ENCODE results near the gene WFDC1. TPM values are rescaled to one million over a fixed set of nuclear protein-coding genes. Genes with fewer than 3 reads are reported as not detected.

Gene WFDC1
- total and polyA plus RNA-seq, 2 donors (not counting 1 experiment from before 2014, with no cell fraction given) = 32.1 to 34.0 TPM

DNA sequence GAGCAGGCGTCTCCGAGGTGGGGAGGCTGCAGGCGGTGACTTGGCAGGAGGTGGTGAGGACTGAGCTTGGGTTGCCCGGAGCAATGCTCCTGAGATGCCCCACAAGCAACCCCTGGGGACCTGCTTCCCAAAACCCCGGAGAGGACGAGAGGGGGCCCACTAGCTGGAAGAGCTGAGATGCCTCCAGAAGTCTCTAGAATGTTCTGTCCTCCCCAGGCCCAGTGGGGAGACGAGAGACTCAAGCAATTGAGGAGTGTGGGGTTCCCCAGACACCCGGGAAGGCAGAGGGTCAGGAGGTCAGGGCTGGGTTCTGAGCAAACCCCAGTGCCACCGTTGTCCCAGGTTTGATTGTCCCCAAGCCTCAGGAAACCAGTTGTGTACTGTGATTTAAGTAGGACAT, 52.5 kb downstream of the WFDC1 start:
- Histone ChIP-seq H3K9ac (ENCODE audit: insufficient read depth, low read length) (no peak overlapping the region), H3K9me3 (ENCODE audit: control insufficient read depth, insufficient read depth, low read depth, low read length) (no peaks in the 10 kb centered on the region), H3K4me2 (ENCODE audit: extremely low read depth, insufficient read depth, low read length) (no peak overlapping the region), H3K79me2 (ENCODE audit: control insufficient read depth, insufficient read depth, low read length) (no peaks in the 10 kb centered on the region), H2AFZ (ENCODE audit: low read length) (no peak overlapping the region), H3K27me3 (ENCODE audit: control insufficient read depth, insufficient read depth, low read length) (no peaks in the 10 kb centered on the region), H3K36me3 (ENCODE audit: control insufficient read depth, insufficient read depth, low read length) (no peaks in the 10 kb centered on the region), H4K20me1 (ENCODE audit: control insufficient read depth, extremely low read depth, insufficient read depth, low read length) (no peaks in the 10 kb centered on the region), H3K27ac (ENCODE audit: insufficient read depth, low read length) (no peak overlapping the region), H3K4me3 (replicated peaks in 1 of 4; ENCODE audit: control extremely low read depth in 1 of 4, insufficient read depth in 1 of 4, low read depth in 3 of 4, low read length in 4 of 4) (no peak overlapping the region), H3K4me1 (ENCODE audit: control insufficient read depth, extremely low read depth, insufficient read depth, low read length) (no peaks in the 10 kb centered on the region)
- TF ChIP-seq EZH2 (IDR thresholded peaks at IDR 0.05; ENCODE audit: low read length, missing control alignments) = no peak
- no peak for TF ChIP-seq CTCF (conservative IDR thresholded peaks at IDR 0.05 in 1 of 2, IDR thresholded peaks at IDR 0.05 in 1 of 2; ENCODE audit: low read depth in 1 of 2, low read length in 2 of 2)
- DNase-seq (ENCODE audit: low read depth in 2 of 2) = no peak

DNA sequence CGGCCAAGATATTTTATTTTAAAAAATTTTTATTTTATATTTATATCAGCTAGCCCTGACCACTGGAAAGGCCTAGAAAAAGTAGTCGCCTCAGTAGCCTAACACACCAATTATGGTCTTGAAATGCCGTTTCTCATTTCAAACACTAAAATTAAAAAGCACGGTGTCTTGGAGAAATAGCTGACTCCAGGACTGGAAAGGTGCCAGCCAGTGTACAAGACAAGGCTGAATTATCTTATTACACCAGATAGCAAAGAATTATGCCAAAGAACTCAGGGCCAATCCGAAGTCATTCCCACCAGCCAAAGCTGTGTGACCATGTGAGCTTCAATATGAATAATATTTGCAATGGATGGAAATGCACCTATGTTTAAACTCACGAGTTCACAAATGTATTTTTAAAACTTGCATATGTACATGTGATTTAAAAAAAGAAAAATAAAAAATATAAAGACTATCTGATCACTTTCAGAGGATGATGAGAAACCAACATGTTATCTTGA, 53.8 kb downstream of the WFDC1 start:
- H3K9me3 ChIP-seq (ENCODE audit: control insufficient read depth, insufficient read depth, low read depth, low read length) = no peaks in the 10 kb centered on the region
- H3K4me3 ChIP-seq (replicated peaks in 1 of 4; ENCODE audit: control extremely low read depth in 1 of 4, insufficient read depth in 1 of 4, low read depth in 3 of 4, low read length in 4 of 4) = no peak overlapping the region
- no peak overlapping the region for H3K9ac ChIP-seq (ENCODE audit: insufficient read depth, low read length)
- no peak overlapping the region for H3K4me2 ChIP-seq (ENCODE audit: extremely low read depth, insufficient read depth, low read length)
- H3K27ac ChIP-seq (ENCODE audit: insufficient read depth, low read length) = no peak overlapping the region
- no peaks in the 10 kb centered on the region for H3K27me3 ChIP-seq (ENCODE audit: control insufficient read depth, insufficient read depth, low read length)
- H3K4me1 ChIP-seq (ENCODE audit: control insufficient read depth, extremely low read depth, insufficient read depth, low read length) = no peaks in the 10 kb centered on the region
- no peak for TF ChIP-seq EZH2 (IDR thresholded peaks at IDR 0.05; ENCODE audit: low read length, missing control alignments)
- TF ChIP-seq CTCF (conservative IDR thresholded peaks at IDR 0.05 in 1 of 2, IDR thresholded peaks at IDR 0.05 in 1 of 2; ENCODE audit: low read depth in 1 of 2, low read length in 2 of 2) = no peak
- no peak overlapping the region for H2AFZ ChIP-seq (ENCODE audit: low read length)
- DNase-seq (ENCODE audit: low read depth in 2 of 2) = no peak
- no peaks in the 10 kb centered on the region for H3K36me3 ChIP-seq (ENCODE audit: control insufficient read depth, insufficient read depth, low read length)
- no peaks in the 10 kb centered on the region for H4K20me1 ChIP-seq (ENCODE audit: control insufficient read depth, extremely low read depth, insufficient read depth, low read length)
- H3K79me2 ChIP-seq (ENCODE audit: control insufficient read depth, insufficient read depth, low read length) = no peaks in the 10 kb centered on the region

- H3K9ac ChIP-seq (ENCODE audit: insufficient read depth, low read length) = no peak overlapping the region
- H2AFZ ChIP-seq (ENCODE audit: low read length) = no peak overlapping the region
- H3K9me3 ChIP-seq (ENCODE audit: control insufficient read depth, insufficient read depth, low read depth, low read length) = no peaks in the 10 kb centered on the region
- no peaks in the 10 kb centered on the region for H3K79me2 ChIP-seq (ENCODE audit: control insufficient read depth, insufficient read depth, low read length)
- H3K4me3 ChIP-seq (replicated peaks in 1 of 4; ENCODE audit: control extremely low read depth in 1 of 4, insufficient read depth in 1 of 4, low read depth in 3 of 4, low read length in 4 of 4) = no peak overlapping the region
- no peaks in the 10 kb centered on the region for H3K4me1 ChIP-seq (ENCODE audit: control insufficient read depth, extremely low read depth, insufficient read depth, low read length)
- no peak overlapping the region for H3K4me2 ChIP-seq (ENCODE audit: extremely low read depth, insufficient read depth, low read length)
- H4K20me1 ChIP-seq (ENCODE audit: control insufficient read depth, extremely low read depth, insufficient read depth, low read length) = no peaks in the 10 kb centered on the region
- TF ChIP-seq EZH2 (IDR thresholded peaks at IDR 0.05; ENCODE audit: low read length, missing control alignments) = no peak
- no peak for TF ChIP-seq CTCF (conservative IDR thresholded peaks at IDR 0.05 in 1 of 2, IDR thresholded peaks at IDR 0.05 in 1 of 2; ENCODE audit: low read depth in 1 of 2, low read length in 2 of 2)
- no peak for DNase-seq (ENCODE audit: low read depth in 2 of 2)
- H3K27ac ChIP-seq (ENCODE audit: insufficient read depth, low read length) = no peak overlapping the region
- no peaks in the 10 kb centered on the region for H3K27me3 ChIP-seq (ENCODE audit: control insufficient read depth, insufficient read depth, low read length)
- no peaks in the 10 kb centered on the region for H3K36me3 ChIP-seq (ENCODE audit: control insufficient read depth, insufficient read depth, low read length)
These were observed 55.4 kb downstream of the WFDC1 start for GRCh38 chr16:84349862-84350684.
